GM23338 (cell line): ENCODE results near the gene RCBTB1. TPM values are rescaled to one million over a fixed set of nuclear protein-coding genes. Genes with fewer than 3 reads are reported as not detected.

Experiments used
- ATAC-seq: fragments of 200-7000 bp; cut with Tn5 transposase; 3 replicates; pipeline ENCODE4 v1.9.1; 2020
- DNase-seq: peaks from one replicate; pipeline ENCODE4 v3.0.0-alpha.2; 2015; ENCODE audit warnings: low spot score
- H2AFZ ChIP-seq: fragments of 200-600 bp; sonication (generic); 2 replicates; pipeline ENCODE4 v1.8.0; 2016; ENCODE audit warnings: antibody characterized with exemption, mild to moderate bottlenecking, moderate library complexity
- H3F3A ChIP-seq: fragments of 200-600 bp; sonication (generic); replicated peaks from 2 replicates; pipeline ENCODE4 v1.8.0; 2017; ENCODE audit warnings: antibody characterized with exemption, mixed run types, low read depth
- H3K27ac ChIP-seq: fragments of 200-600 bp; sonication (generic); 2 replicates; pipeline ENCODE4 v1.6.1; 2016; ENCODE audit warnings: low read depth
- H3K27me3 ChIP-seq: fragments of 200-600 bp; sonication (generic); 2 replicates; pipeline ENCODE4 v1.8.0; 2016; ENCODE audit warnings: mild to moderate bottlenecking, mixed run types, moderate library complexity; ENCODE audit not compliant: insufficient read depth
- H3K36me3 ChIP-seq: fragments of 200-600 bp; sonication (generic); 2 replicates; pipeline ENCODE4 v1.8.0; 2016; ENCODE audit warnings: mild to moderate bottlenecking; ENCODE audit not compliant: insufficient read depth
- H3K4me1 ChIP-seq: fragments of 200-600 bp; sonication (generic); 2 replicates; pipeline ENCODE4 v1.8.0; 2016; ENCODE audit warnings: mild to moderate bottlenecking, moderate library complexity; ENCODE audit not compliant: insufficient read depth
- H3K4me2 ChIP-seq: fragments of 200-600 bp; sonication (generic); 2 replicates; pipeline ENCODE4 v1.7.1; 2017; ENCODE audit warnings: mixed run types
- H3K4me3 ChIP-seq: fragments of 200-600 bp; sonication (generic); 2 replicates; pipeline ENCODE4 v1.6.1; 2016; ENCODE audit warnings: mixed run types
- H3K79me2 ChIP-seq: fragments of 200-600 bp; sonication (generic); replicated peaks from 2 replicates; pipeline ENCODE4 v1.8.0; 2017; ENCODE audit warnings: mild to moderate bottlenecking; ENCODE audit not compliant: insufficient read depth
- H3K9me2 ChIP-seq: fragments of 200-600 bp; sonication (generic); 2 replicates; pipeline ENCODE4 v1.8.0; 2017; ENCODE audit not compliant: insufficient read depth
- H4K20me1 ChIP-seq: fragments of 200-600 bp; sonication (generic); replicated peaks from 2 replicates; pipeline ENCODE4 v1.8.0; 2017; ENCODE audit warnings: mild to moderate bottlenecking; ENCODE audit not compliant: insufficient read depth
- H3K27ac Mint-ChIP-seq: 2 replicates; pipeline ENCODE4 v1.8.0; 2020; ENCODE audit warnings: inconsistent platforms, mild to moderate bottlenecking, moderate library complexity, mixed read lengths
- H3K27me3 Mint-ChIP-seq: 3 replicates; pipeline ENCODE4 v1.8.0; 2022; ENCODE audit warnings: low read depth, mild to moderate bottlenecking, moderate library complexity, mixed read lengths, inconsistent platforms; ENCODE audit not compliant: insufficient read depth, poor library complexity
- H3K36me3 Mint-ChIP-seq: 3 replicates; pipeline ENCODE4 v1.8.0; 2021; ENCODE audit warnings: low read depth, mild to moderate bottlenecking, inconsistent platforms, moderate library complexity, mixed read lengths
- H3K4me1 Mint-ChIP-seq: 3 replicates; pipeline ENCODE4 v1.8.0; 2020; ENCODE audit warnings: mild to moderate bottlenecking, inconsistent platforms, mixed read lengths
- H3K4me3 Mint-ChIP-seq: 3 replicates; pipeline ENCODE4 v1.8.0; 2021; ENCODE audit warnings: moderate library complexity, mild to moderate bottlenecking, inconsistent platforms, mixed read lengths
- H3K9me3 Mint-ChIP-seq: 3 replicates; pipeline ENCODE4 v1.8.0; 2020; ENCODE audit warnings: moderate library complexity, mild to moderate bottlenecking, inconsistent platforms, mixed read lengths
- EZH2 ChIP-seq: fragments of 200-600 bp; sonication (generic); IDR thresholded peaks from one replicate; pipeline ENCODE4 v1.8.0; 2017; ENCODE audit warnings: antibody characterized with exemption, mild to moderate bottlenecking, low read depth; ENCODE audit not compliant: unreplicated experiment
- EZH2phosphoT487 ChIP-seq: fragments of 200-600 bp; sonication (generic); IDR thresholded peaks from one replicate; pipeline ENCODE4 v1.8.1; 2018; ENCODE audit warnings: antibody characterized with exemption; ENCODE audit not compliant: unreplicated experiment
- JUNB ChIP-seq: IDR thresholded peaks from one replicate; pipeline ENCODE4 v1.6.1; 2016; ENCODE audit warnings: antibody characterized with exemption; ENCODE audit not compliant: unreplicated experiment
- ZNF114 ChIP-seq: fragments of 250-450 bp; sonication (Bioruptor Pico); IDR thresholded peaks from 2 replicates; pipeline ENCODE4 v1.5.0; 2020; ENCODE audit warnings: mild to moderate bottlenecking, moderate library complexity
- polyA plus RNA-seq: library from polyadenylated mRNA; unstranded; fragments of >200 nt; fragmentation: Nextera tagmentation; extraction: Ambion mirVana; gene quantifications from 2 replicates; pipeline ENCODE4 v1.2.1, GENCODE V29; 2016
- total RNA-seq: library from RNA; depleted of rRNA; stranded (reverse); fragments of >200 nt; shearing (Covaris generic); gene quantifications from 2 replicates; pipeline ENCODE4 v1.2.3, GENCODE V29; 2014
- TF ChIP-seq, protein P1 (sequence below): IDR thresholded peaks from one replicate; pipeline ENCODE4 v1.6.1; 2018; ENCODE audit warnings: antibody characterized with exemption; ENCODE audit not compliant: unreplicated experiment
- TF ChIP-seq, protein P2 (sequence below): IDR thresholded peaks from 2 replicates; pipeline ENCODE4 v1.6.1; 2016; ENCODE audit warnings: antibody characterized with exemption
- TF ChIP-seq, protein P3 (sequence below), 2 experiments: fragments of 200-600 bp in 1 of 2; sonication (generic) in 1 of 2; conservative IDR thresholded peaks; 2 replicates each; pipeline versions ENCODE4 v1.5.1 to v1.6.1; 2016 to 2017; ENCODE audit warnings: antibody characterized with exemption in 2 of 2, low read depth in 2 of 2, mild to moderate bottlenecking in 2 of 2, moderate library complexity in 1 of 2
- TF ChIP-seq, protein P4 (sequence below): fragments of 250-450 bp; sonication (Bioruptor Pico); IDR thresholded peaks from 2 replicates; pipeline ENCODE4 v1.5.0; 2020; ENCODE audit warnings: mild to moderate bottlenecking, moderate library complexity

Gene RCBTB1
- total and polyA plus RNA-seq, 2 experiments from 2014 or later, result 10.8 to 33.5 TPM

DNA sequence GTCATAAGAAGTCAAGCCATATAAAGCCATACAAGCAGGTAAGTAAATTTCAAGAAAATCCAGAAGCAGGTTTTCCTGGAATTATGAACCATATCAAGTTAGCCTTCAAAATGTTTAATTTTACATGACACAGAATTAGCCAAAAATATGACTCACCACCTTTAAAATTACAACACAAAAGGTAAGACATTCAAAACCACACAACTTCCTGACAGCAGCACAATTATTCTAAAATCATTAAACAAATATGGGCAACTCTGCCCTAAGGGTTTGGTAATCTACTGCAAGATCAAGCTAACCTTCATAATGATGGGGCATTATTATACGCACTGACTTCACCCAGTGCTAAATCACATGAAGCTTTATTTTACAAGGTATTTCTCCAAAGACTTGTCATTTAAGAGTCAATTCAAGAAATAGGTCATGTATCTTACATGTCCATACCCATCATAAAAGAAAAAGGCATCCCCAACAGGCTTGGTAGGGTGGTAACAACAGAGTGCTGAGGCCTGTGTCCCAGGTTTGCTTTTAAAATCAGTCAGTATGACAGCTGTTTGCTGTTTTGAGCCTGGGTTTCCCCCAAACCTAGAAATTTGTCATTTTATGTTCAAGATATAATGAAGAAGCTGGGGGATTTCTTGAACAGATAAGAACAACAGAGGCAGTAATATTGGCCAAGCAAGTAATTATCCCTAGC is 15.2 kb downstream of the RCBTB1 start:
- no peak for TF ChIP-seq EZH2phosphoT487
- TF ChIP-seq, protein P1, sequence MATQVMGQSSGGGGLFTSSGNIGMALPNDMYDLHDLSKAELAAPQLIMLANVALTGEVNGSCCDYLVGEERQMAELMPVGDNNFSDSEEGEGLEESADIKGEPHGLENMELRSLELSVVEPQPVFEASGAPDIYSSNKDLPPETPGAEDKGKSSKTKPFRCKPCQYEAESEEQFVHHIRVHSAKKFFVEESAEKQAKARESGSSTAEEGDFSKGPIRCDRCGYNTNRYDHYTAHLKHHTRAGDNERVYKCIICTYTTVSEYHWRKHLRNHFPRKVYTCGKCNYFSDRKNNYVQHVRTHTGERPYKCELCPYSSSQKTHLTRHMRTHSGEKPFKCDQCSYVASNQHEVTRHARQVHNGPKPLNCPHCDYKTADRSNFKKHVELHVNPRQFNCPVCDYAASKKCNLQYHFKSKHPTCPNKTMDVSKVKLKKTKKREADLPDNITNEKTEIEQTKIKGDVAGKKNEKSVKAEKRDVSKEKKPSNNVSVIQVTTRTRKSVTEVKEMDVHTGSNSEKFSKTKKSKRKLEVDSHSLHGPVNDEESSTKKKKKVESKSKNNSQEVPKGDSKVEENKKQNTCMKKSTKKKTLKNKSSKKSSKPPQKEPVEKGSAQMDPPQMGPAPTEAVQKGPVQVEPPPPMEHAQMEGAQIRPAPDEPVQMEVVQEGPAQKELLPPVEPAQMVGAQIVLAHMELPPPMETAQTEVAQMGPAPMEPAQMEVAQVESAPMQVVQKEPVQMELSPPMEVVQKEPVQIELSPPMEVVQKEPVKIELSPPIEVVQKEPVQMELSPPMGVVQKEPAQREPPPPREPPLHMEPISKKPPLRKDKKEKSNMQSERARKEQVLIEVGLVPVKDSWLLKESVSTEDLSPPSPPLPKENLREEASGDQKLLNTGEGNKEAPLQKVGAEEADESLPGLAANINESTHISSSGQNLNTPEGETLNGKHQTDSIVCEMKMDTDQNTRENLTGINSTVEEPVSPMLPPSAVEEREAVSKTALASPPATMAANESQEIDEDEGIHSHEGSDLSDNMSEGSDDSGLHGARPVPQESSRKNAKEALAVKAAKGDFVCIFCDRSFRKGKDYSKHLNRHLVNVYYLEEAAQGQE, result no peak
- TF ChIP-seq, protein P2, sequence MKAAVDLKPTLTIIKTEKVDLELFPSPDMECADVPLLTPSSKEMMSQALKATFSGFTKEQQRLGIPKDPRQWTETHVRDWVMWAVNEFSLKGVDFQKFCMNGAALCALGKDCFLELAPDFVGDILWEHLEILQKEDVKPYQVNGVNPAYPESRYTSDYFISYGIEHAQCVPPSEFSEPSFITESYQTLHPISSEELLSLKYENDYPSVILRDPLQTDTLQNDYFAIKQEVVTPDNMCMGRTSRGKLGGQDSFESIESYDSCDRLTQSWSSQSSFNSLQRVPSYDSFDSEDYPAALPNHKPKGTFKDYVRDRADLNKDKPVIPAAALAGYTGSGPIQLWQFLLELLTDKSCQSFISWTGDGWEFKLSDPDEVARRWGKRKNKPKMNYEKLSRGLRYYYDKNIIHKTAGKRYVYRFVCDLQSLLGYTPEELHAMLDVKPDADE, result no peak
- no peak for TF ChIP-seq ZNF114 (CRISPR knock-in tag)
- TF ChIP-seq EZH2, result no peak
- no peak for TF ChIP-seq JUNB
- Mint-ChIP-seq H3K9me3 (no peaks in the 10 kb centered on the region; the same call in 2 of the 3 replicates), H3K4me3 (no peak overlapping the region), H3K4me1 (no peaks in the 10 kb centered on the region), H3K36me3 (peaks cover 23% of the 10 kb centered on the region), H3K27ac (no peak overlapping the region), H3K27me3 (no peaks in the 10 kb centered on the region)
- no peaks in the 10 kb centered on the region for H3K27me3 ChIP-seq
- H4K20me1 ChIP-seq, result peaks cover 4% of the 10 kb centered on the region; the same call in 1 of the 2 replicates
- no peak overlapping the region for H3K4me3 ChIP-seq
- peaks cover 10% of the 10 kb centered on the region for H3K36me3 ChIP-seq
- no peaks in the 10 kb centered on the region for H3K4me1 ChIP-seq
- H3K9me2 ChIP-seq, result no peaks in the 10 kb centered on the region
- H3K79me2 ChIP-seq, result peaks cover 18% of the 10 kb centered on the region
- no peak for ATAC-seq
- H2AFZ ChIP-seq, result no peak overlapping the region
- H3K27ac ChIP-seq, result no peak overlapping the region
- no peak for DNase-seq
- no peaks in the 10 kb centered on the region for H3F3A ChIP-seq
- no peak overlapping the region for H3K4me2 ChIP-seq

DNA sequence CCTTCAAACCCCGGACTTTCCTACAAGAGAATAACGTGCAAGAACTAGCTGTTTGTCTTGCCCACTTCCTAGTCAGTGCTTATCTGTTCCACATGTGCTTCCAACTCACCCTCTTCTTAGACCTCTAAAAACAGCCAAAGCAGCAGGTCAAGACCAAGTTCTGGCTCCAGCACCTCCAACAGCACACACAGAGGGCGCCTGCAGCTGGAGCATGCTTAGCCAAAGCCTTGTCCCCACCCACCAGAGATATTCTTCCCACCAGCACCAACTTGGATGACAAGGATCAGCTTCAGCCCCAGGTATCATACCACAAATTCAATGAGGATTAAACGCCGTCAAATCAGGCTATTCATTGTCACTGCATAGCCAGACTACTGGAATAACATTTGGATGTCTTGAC is 17.9 kb downstream of the RCBTB1 start:
- Mint-ChIP-seq H3K27ac (no peak overlapping the region), H3K27me3 (no peaks in the 10 kb centered on the region), H3K36me3 (peaks cover 39% of the 10 kb centered on the region), H3K9me3 (peaks cover 4% of the 10 kb centered on the region; the same call in 2 of the 3 replicates), H3K4me1 (no peaks in the 10 kb centered on the region), H3K4me3 (no peak overlapping the region)
- no peak overlapping the region for H2AFZ ChIP-seq
- peaks cover 10% of the 10 kb centered on the region for H3K36me3 ChIP-seq
- H3K9me2 ChIP-seq, result no peaks in the 10 kb centered on the region
- H3K4me3 ChIP-seq, result no peak overlapping the region
- no peaks in the 10 kb centered on the region for H3K27me3 ChIP-seq
- H3K4me2 ChIP-seq, result no peak overlapping the region
- H4K20me1 ChIP-seq, result peaks cover 4% of the 10 kb centered on the region; the same call in 1 of the 2 replicates
- peaks cover 14% of the 10 kb centered on the region for H3K79me2 ChIP-seq
- no peaks in the 10 kb centered on the region for H3K4me1 ChIP-seq
- no peaks in the 10 kb centered on the region for H3F3A ChIP-seq
- no peak overlapping the region for H3K27ac ChIP-seq
- ATAC-seq (no peak), DNase-seq (no peak)
- TF ChIP-seq, protein P3, sequence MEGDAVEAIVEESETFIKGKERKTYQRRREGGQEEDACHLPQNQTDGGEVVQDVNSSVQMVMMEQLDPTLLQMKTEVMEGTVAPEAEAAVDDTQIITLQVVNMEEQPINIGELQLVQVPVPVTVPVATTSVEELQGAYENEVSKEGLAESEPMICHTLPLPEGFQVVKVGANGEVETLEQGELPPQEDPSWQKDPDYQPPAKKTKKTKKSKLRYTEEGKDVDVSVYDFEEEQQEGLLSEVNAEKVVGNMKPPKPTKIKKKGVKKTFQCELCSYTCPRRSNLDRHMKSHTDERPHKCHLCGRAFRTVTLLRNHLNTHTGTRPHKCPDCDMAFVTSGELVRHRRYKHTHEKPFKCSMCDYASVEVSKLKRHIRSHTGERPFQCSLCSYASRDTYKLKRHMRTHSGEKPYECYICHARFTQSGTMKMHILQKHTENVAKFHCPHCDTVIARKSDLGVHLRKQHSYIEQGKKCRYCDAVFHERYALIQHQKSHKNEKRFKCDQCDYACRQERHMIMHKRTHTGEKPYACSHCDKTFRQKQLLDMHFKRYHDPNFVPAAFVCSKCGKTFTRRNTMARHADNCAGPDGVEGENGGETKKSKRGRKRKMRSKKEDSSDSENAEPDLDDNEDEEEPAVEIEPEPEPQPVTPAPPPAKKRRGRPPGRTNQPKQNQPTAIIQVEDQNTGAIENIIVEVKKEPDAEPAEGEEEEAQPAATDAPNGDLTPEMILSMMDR (conservative IDR thresholded peaks at IDR 0.05; ENCODE audit: low read depth in 2 of 2), result peak in 1 of 2 experiments; percentile 10; a peak in 1 of 4 replicates
- TF ChIP-seq, protein P4, sequence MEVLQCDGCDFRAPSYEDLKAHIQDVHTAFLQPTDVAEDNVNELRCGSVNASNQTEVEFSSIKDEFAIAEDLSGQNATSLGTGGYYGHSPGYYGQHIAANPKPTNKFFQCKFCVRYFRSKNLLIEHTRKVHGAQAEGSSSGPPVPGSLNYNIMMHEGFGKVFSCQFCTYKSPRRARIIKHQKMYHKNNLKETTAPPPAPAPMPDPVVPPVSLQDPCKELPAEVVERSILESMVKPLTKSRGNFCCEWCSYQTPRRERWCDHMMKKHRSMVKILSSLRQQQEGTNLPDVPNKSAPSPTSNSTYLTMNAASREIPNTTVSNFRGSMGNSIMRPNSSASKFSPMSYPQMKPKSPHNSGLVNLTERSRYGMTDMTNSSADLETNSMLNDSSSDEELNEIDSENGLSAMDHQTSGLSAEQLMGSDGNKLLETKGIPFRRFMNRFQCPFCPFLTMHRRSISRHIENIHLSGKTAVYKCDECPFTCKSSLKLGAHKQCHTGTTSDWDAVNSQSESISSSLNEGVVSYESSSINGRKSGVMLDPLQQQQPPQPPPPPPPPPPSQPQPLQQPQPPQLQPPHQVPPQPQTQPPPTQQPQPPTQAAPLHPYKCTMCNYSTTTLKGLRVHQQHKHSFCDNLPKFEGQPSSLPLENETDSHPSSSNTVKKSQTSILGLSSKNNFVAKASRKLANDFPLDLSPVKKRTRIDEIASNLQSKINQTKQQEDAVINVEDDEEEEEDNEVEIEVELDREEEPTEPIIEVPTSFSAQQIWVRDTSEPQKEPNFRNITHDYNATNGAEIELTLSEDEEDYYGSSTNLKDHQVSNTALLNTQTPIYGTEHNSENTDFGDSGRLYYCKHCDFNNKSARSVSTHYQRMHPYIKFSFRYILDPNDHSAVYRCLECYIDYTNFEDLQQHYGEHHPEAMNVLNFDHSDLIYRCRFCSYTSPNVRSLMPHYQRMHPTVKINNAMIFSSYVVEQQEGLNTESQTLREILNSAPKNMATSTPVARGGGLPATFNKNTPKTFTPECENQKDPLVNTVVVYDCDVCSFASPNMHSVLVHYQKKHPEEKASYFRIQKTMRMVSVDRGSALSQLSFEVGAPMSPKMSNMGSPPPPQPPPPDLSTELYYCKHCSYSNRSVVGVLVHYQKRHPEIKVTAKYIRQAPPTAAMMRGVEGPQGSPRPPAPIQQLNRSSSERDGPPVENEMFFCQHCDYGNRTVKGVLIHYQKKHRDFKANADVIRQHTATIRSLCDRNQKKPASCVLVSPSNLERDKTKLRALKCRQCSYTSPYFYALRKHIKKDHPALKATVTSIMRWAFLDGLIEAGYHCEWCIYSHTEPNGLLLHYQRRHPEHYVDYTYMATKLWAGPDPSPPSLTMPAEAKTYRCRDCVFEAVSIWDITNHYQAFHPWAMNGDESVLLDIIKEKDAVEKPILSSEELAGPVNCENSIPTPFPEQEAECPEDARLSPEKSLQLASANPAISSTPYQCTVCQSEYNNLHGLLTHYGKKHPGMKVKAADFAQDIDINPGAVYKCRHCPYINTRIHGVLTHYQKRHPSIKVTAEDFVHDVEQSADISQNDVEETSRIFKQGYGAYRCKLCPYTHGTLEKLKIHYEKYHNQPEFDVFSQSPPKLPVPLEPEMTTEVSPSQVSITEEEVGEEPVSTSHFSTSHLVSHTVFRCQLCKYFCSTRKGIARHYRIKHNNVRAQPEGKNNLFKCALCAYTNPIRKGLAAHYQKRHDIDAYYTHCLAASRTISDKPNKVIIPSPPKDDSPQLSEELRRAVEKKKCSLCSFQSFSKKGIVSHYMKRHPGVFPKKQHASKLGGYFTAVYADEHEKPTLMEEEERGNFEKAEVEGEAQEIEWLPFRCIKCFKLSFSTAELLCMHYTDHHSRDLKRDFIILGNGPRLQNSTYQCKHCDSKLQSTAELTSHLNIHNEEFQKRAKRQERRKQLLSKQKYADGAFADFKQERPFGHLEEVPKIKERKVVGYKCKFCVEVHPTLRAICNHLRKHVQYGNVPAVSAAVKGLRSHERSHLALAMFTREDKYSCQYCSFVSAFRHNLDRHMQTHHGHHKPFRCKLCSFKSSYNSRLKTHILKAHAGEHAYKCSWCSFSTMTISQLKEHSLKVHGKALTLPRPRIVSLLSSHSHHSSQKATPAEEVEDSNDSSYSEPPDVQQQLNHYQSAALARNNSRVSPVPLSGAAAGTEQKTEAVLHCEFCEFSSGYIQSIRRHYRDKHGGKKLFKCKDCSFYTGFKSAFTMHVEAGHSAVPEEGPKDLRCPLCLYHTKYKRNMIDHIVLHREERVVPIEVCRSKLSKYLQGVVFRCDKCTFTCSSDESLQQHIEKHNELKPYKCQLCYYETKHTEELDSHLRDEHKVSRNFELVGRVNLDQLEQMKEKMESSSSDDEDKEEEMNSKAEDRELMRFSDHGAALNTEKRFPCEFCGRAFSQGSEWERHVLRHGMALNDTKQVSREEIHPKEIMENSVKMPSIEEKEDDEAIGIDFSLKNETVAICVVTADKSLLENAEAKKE, result no peak
